Measurements from ENCODE around the gene DAZL.

DAZL gene

GRCh38 chr3:16604887-16605602 is at the start of gene DAZL:
Gene DAZL (minus strand): TSS chr3:16605423. CDS start chr3:16605205, 218 bp downstream.
- TF ChIP-seq ZFX (IDR thresholded peaks at IDR 0.05; ENCODE audit: borderline replicate concordance) (no peak), CTCF (IDR thresholded peaks at IDR 0.05) (no peak)
- no peak within 1 kb of the TSS for H3K27ac ChIP-seq

DNA sequence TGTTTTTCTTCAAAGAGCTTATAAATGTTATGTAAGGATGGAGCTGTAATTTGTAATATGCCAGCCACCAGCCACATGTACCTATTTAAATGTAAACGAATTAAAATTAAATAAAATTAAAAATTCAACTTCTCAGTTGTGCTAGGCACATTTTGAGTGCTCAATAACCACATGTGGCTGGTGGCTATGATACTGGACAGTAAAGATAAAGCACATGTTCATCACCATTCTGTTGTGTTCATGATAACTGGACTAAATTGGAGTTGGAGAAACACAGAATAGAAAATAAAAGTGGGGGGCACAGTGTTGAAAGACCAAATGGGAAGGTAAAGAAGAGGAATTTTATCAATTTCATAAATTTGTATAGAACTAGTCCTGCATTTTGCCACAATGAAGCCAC is 49.8 kb upstream of the DAZL start:
- no peak for TF ChIP-seq CTCF (IDR thresholded peaks at IDR 0.05)
- no peak for TF ChIP-seq ZFX (IDR thresholded peaks at IDR 0.05; ENCODE audit: borderline replicate concordance)
- no peak overlapping the region for H3K27ac ChIP-seq

DNA sequence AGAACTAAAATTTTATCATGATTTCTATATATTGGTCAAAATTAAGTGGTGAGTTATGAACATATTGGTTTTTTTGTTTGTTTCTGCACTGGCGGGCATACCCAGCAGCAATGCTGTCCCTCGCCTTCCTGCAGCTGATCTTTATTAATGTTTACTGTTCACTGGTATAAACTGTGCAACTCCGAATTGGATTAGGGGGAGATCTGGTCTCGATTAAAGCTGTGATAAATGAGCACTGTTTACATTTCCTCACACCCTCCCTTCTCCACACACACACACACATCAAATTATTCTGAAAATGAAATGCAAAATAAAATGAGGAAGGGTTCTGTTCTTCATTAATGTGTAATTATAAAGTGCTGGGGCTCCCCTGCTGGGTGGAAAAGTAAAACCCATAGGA is 48.5 kb upstream of the DAZL start:
- TF ChIP-seq ZFX (IDR thresholded peaks at IDR 0.05; ENCODE audit: borderline replicate concordance) (no peak), CTCF (IDR thresholded peaks at IDR 0.05) (no peak)
- H3K27ac ChIP-seq = no peak overlapping the region

DNA sequence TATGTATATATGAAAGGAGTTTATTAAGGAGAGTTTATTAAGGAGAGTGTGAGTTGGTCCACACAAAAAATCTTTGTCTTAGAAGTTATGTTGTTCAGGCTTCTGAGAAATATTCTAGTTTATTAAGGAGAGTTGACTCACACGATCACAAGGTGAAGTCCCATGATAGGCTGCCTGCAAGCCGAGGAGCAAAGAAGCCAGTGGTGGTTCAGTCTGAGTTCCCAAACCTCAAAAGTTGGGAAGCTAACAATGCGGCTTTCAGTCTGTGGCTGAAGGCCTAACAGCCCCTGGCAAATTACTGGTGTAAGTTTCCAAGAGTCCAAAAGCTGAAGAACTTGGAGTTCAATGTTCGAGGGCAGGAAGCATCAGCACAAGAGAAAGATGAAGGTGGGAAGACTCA is 42.4 kb upstream of the DAZL start:
- TF ChIP-seq ZFX (IDR thresholded peaks at IDR 0.05; ENCODE audit: borderline replicate concordance) (no peak), CTCF (IDR thresholded peaks at IDR 0.05) (no peak)
- no peak overlapping the region for H3K27ac ChIP-seq

DNA sequence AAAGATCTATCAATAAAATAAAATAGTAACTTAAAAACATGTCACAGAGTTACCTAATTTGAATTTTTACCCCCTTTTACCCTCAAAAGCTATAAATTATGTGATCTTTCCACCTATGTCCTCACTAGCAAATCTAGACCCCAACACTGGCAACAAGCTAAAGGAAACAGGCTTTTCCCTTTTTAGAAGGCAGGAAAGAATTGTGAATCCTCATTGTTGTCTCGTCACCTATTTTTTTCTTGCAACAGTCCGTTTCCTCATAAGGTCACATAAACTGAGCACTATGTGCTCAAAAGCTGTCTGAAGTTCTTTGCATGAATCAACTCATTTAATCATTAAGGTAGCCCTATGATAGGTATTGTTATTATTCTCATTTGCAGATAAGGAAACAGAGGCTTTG is 34.6 kb upstream of the DAZL start:
- TF ChIP-seq ZFX (IDR thresholded peaks at IDR 0.05; ENCODE audit: borderline replicate concordance) (no peak), CTCF (IDR thresholded peaks at IDR 0.05) (no peak)
- H3K27ac ChIP-seq = no peak overlapping the region

DNA sequence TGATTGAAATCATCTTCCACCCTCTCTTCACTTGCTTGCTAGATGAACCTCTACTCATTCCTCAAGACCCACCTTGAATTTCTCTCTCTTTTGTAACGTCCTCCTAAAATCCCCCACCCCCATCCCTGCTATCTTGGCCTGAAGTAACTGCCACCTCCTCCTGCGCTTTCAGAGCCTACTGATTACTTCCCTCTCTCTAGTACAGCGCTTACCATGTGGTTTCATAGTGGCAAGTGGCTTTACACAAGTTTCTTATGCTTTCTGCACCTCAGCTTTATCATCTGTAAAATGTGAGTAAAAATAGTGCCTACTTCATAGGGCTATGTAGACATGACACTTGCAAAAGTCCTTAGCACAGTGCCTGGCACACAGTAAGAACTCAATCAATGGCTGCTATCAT is 28.7 kb upstream of the DAZL start:
- no peak for TF ChIP-seq ZFX (IDR thresholded peaks at IDR 0.05; ENCODE audit: borderline replicate concordance)
- TF ChIP-seq CTCF (IDR thresholded peaks at IDR 0.05) = no peak
- no peak overlapping the region for H3K27ac ChIP-seq

- H3K27ac ChIP-seq = no peak overlapping the region
- TF ChIP-seq ZFX (IDR thresholded peaks at IDR 0.05; ENCODE audit: borderline replicate concordance) (no peak), CTCF (IDR thresholded peaks at IDR 0.05) (no peak)
Observed at GRCh38 chr3:16632395-16632794, 27.2 kb upstream of the DAZL start.

Measured in 22Rv1 (cell line).